IPS-NIHi7 (cell line): ENCODE results near the gene ZNHIT1.

Source experiments
- DNase-seq: peaks from one replicate; pipeline ENCODE4 v3.0.0; 2012; ENCODE audit warnings: mixed read lengths; ENCODE audit errors: extremely low spot score

ZNHIT1 gene

DNA sequence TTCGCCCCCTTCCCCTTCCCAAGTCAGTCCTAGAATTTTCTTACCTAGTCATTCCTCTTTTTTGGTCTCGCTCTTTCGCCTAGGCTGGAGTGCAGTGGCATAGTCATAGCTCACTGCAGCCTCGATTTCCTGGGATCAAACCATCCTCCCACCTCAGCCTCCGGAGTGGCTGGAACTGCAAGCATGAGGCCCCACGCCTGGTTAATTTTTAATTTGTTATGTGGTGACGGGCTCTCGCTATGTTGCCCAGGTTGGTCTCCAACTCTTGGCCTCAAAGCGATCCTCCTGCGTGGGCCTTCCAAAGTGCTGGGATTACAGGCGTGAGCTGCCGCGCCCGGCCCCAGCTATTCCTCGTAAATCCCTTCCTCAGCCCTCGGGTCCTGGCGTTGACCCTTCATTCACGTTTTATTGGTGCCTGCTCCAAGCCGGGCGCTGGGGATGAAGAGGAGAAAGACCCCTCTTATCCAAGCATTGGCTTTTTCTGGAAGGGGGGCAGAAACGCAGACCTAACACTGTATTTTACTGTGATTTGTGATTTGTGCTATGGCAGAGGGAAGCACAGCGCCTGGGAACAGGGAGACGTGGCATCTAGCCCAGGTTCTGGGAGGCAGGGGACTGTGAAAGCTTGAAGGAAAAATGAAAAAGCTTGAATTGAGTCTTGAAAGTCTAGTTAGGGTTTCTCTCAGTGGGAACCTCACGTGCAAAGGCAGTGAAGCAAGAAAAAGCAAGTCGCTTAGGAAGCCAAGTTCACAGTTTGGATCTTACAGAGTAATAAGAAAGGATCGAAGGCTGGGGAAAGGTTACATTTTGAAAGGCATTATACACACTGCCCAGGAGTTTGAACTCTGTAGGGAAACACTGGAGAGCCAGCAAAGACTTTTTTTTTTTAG lies 516 bp downstream of the ZNHIT1 start:
- DNase-seq: no peak

DNA sequence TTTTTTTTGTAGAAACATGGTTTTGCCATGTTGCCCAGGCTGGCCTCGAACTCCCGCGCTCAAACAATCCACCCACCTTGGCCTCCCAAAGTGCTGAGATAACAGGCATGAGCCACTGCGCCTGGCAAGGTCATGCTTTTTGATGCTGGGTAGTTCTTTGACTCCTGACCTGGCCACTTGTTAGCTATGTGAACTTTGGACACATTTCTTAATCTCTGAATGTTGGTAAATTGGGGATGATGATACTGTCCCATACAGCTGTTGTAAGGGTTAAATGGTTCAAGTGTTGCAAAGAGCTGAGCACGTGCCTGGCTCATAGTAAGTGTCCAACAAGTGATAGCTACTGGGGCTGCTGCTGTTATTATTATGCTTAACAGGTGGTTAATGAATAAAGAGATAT lies 2.3 kb downstream of the ZNHIT1 start:
- DNase-seq: no peak

DNA sequence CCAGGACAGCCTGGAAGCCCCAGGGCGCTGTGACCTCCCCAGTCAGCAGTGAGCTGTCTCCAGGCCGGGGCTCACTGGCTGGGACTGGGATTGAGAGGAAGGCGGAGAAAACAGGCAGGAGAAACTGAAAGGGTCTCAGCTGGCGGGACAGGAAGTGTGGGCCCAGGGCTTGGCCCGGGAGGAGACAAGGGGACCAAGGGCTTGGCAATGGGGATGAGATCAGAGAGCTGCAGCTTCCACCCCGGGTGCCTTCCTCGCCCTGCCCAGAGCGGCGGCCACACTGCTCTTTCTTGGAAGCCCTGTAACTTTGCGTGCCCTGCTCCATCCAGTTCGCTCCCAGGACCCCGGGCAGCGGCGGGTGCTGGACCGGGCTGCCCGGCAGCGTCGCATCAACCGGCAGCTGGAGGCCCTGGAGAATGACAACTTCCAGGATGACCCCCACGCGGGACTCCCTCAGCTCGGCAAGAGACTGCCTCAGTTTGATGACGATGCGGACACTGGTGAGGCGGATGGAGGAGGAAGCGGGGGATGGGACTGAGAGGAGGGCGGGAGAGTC lies 4.4 kb downstream of the ZNHIT1 start:
- no peak for DNase-seq

DNA sequence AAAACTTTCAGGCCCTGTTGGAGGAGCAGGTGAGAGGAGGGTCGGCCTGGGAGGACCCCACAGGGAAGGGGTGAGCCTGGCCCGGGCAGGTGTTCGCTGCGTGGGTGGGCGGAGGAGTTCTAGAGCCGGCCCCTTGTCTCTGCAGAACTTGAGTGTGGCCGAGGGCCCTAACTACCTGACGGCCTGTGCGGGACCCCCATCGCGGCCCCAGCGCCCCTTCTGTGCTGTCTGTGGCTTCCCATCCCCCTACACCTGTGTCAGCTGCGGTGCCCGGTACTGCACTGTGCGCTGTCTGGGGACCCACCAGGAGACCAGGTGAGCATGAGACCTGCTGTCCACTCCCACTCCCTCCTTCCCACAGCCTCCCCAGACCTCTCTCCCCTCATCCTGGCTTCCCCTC lies 5.6 kb downstream of the ZNHIT1 start:
- DNase-seq: no peak

DNA sequence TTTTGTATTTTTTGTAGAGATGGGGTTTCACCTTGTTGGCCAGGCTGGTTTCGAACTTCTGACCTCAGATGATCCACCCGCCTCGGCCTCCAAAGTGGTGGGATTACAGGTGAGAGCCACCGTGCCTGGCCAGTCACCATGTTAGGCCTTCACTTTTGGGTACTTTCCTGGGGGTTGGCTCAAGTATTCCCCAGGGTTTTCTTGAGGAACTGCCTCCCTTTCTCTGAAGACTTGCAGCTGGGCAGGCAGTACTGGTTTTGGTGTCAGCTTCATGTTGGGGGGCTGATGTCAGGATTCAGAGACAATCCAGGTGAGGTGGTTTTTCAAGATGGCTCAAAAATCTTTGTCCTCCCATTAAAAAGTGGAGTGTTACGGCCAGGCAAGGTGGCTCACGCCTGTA lies 7.7 kb downstream of the ZNHIT1 start:
- no peak for DNase-seq

DNA sequence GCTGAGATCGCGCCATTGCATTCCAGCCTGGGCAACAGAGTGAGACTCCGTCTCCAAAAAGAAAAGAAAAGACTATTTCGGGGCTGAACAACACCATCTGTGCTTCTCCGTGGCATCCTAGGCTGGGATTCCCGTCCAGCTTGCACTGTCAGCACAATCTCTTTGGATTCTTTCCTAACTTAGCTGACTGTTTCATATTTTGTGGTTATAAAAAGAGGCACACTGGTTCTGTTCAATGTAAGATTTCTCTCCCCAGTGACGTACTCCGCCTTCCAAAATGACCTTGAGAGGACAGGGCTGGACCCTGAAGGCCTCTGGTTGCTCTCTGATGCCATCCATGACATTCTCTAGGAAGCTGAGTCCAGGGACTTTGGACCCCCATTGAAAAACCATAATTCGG lies 8.8 kb downstream of the ZNHIT1 start:
- no peak for DNase-seq

DNA sequence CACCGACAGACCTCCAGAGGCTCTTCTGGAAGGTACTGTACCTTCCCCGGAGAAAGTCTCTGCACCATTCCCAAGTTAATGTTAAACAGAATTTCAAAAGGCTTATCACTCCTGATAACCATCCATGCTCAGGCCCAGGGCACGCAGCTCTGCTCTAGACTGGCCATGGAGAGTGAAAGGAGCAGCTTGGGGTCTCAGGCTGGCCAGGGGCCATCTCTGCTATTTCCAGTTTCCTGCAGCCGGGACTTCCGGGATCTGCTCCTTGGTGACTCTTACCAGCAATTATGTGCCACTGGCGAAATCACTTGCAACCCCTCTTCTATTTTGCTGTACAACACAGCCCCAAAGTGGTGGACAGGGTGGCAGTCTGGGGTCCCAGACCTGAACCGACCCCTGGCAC lies 13.7 kb downstream of the ZNHIT1 start:
- no peak for DNase-seq

DNA sequence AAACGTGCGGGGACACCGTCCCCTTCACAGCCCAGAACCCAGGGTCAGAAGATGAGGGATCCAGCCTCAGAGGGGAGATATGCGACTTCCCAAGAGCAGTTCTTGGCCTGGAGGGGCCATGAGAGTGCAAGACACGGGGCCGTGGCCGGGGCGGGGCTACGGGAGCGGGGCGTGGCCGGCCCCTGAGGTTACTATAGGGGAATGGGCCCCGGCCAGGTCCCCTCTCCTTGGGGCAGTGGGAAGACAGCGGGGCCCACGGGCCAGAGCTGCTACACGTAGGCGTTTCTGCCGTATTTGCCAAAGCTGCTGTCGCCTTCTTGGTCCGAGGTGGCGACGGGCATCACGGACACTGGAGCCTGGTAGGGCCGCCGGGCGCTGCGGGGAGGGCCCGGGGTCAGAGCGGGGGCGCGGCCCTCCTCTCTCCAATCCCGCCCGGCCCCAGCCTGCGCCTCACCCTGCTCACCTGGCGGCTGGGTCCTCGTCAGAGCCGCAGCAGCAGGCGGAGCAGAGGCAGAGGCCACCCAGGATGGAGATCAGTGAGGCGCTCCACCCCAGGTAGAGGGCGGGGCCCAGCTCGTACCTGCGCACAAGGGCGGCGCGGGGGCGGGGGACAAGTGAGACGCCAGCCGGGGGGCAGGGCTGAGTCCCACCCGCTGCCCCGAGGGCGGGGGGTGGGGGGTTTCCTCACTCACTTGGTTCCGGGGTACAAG lies 14.3 kb downstream of the ZNHIT1 start:
- DNase-seq: peak; percentile 81

DNA sequence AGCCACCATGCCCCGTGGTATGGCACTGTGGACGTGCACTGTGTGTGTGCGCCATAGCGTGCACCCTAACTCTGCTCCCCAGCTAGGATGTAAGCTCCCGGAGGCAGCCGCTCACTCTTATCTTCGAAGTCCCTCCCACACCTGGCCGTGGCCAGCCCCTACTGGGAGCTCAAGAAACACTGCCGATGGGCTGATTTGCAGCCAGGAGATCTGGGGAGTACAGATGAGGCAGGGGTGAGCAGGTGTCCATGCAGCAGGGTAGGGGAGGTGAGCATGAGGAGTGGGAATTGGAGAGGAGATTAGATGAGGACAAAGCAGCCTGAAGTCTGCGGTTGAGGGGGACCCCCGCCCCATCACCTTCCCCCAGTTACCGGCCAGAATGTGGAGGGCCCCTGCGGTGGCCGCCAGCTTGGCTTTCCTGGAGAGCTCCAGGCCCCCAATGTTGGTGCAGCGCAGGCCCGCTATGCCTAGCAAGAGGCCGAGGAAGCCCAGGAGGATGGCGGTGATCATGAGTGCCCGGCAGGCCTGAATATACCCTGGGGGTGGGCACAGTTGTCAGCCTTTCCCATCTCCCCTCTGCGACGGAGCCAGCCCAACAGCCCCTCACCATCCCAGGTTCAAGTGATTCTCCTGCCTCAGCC lies 16.1 kb downstream of the ZNHIT1 start:
- no peak for DNase-seq

DNA sequence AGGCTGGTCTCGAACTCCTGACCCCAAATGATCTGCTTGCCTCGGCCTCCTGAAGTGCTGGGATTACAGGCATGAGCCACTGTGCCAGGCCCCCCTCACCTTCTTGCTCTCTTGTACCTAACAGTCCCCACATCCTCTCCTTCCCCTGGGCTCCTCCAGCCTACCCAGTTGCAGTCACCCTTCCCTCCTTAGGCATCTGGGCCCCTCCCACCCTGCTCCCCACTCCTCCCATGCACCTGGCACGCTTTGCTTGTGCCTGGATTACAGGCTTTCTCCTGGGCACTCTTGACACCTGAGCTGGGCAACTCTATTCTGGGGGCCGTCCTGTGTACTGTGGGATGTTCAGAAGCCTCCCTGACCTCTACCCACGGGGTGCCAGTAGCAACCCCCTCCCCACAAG lies 16.7 kb downstream of the ZNHIT1 start:
- DNase-seq: no peak

DNA sequence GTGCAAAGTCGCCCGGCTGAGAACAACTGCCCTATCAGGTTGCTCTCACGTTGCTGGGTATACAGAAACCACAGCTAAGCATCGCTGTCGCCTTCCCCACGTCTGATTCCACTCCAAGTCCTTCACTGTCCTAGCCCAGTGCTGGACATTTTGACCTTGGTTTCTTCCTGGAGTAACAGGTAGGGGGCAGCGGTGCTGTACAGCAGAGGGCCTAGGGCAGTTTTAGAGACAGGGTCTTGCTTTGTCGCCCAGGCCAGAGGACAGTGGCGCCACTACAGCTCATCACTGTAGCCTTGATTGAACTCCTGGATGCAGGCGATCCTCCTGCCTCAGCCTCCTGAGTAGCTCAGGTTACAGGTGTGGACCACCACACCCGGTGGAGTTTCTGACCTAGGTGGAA lies 17.1 kb downstream of the ZNHIT1 start:
- DNase-seq: no peak

DNA sequence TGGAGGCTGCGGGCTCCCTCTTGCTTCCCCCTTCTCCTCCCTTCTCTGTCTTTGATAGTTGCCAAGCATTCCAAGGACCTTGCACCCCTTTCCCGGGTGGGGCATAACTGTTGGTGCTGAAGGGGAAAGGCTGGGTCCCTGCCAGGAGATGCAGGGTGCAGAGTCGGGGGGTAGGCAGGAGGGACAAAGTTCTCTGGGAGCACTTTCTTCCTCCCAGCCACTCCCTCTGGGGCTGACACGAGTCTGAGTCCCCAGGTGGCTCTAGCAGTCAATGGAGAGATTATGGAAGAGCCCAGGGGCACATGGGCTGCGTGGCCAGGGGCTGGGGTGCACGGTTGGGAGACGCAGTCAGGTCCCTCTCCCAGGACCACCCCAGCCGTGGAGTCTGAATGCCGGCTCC lies 17.6 kb downstream of the ZNHIT1 start:
- DNase-seq: no peak

DNA sequence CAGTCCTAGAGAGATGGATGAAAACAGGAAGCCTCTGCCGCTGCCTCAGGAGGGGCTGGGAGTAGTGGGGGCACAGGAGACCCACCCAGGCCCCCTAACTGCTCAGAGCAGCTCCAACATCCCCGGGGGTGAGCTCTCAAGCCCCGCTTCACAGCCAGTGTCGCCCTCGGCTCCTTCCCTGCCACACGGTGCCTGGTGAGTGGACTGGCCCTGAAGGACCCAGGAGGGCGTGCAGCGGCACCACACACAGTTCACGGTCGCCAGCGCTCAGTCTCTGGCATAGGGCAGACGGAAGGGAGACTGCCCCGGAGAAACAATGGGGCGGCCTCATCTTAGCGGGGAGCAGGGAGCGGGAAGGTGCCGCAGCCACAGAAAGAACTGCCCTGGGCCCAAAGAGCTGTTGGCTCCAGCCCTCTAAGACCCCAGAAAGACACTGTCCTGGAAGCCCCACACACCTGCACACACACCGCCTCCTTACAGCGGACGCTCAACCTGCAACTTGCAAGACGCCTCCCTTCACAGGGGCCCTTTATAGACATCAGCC lies 18.4 kb downstream of the ZNHIT1 start:
- no peak for DNase-seq

DNA sequence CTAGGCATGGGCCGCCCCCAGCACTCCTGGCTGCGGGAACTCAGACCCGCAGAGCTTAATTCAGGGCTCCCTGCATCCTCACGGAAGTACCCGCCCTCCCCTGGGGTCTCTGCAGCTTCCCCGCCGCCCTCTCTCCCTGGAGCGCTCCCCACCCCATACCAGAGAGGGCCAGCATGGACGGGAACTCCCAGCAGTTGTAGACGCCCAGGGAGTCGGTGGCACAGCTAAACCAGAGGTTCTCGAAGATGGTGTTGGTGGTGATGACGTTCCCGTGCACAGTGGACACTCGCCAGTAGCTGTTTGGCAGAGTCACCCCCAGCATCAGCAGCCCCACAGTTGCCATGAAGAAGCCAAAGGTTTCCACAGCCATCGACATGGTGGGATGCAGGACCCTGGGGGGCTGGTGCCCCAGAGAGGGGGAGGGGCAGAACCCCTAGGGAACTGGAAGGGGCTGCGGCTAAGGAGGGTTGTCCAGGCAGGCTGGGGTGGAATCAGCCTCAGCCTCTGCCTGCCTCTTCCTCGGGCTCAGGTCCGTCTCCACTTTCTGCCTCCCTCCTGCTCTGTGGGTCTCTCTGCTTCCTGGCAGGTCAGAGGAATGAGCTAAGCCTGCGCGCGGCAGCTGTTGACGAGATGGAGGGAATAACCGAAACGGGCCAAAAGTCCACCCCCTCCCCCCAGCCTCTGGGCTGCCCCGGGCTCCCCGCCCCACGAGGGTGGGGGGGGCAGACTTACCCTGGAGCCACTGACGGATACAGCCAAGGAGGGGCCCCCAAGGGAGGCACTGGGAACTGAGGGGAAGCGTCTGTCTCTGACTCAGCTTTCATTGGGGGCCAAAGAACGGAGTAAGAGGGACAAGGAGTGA lies 19.5 kb downstream of the ZNHIT1 start, which contains the start of gene CLDN15:
CLDN15 (minus strand) TSS at position 597 of the 862 bp plus-strand sequence; CDS start at position 376, 221 bp downstream.
- DNase-seq: no peak

DNA sequence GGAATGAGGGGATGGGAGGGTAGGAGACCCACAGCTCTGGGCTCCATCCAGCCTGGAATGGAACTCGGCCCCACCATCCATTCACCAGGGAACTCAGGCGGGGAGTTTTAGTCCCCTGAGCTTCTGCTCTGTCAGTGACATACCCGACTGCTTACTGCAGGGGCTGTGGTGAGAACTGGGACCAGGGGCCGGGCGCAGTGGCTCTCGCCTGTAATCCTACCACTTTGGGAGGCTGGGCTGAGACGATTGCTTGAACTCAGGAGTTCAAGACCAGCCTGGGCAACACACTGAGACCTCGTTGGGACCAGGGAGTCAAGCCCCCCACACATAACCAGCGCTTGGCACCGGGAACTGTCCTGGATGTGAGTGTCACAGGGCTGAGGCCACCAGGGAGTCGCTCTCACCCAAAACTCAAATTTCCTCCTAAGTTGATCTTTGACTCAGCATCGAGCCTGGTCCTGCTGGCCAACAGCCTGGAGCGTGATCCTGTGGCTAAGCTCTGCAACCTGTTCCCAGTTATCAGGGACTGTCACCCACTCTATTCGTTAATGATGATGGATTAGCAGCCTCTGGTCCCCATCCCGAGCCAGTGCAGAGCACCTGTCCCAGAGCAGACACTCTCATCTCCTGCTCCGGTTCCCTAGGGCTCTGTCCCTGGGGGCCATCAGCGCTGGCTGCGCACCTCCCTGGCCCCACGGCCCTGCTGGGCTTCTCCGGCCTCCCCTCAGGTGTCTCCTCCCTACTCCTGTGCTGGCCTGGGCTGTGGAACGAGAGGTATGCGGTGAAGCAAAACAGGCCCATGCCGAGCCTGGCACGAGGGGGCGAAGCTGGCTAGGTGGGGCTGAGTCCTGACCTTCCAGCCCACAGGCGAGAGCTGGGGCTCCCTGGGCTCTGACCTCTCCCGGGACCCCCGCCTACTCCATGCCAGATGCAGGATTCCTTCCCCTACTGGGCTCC lies 20.5 kb downstream of the ZNHIT1 start:
- DNase-seq: no peak

DNA sequence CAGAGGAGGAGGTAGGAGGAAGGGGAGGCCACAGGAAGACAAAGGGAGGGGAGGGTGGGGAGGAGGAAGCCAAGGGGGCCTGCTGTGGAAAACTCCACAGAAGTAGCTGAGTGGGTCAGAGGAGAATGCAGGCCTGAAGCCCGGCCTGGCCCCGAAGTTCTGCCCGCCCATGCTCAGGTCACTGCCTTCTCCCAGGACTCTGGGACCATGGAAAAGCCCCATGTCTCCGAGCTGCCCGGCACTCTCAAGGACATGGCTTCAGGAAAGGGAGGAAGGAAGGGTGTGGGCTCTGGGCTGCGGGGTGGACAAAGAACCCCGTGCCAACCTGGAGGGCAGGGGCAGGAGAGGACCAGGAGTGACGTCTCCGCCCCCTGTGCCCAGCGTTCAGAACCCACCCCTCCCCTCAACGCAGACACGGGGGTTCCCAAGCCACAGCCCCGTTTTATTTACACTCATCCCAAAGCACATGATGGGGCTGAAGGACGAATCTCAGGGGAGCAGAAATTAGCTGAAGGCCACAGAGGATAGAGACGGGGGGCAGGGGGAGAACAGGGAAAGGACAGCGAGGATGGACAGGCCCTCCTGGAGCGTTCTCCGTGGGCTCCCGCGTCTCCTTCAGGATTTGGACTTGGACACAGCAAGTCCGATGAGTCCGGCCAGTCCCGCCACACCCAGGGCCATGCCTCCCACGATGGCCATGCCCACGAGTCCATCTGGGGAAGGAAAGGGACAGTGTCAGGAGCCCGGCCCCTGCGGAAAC lies 21.4 kb downstream of the ZNHIT1 start:
- DNase-seq: no peak

DNA sequence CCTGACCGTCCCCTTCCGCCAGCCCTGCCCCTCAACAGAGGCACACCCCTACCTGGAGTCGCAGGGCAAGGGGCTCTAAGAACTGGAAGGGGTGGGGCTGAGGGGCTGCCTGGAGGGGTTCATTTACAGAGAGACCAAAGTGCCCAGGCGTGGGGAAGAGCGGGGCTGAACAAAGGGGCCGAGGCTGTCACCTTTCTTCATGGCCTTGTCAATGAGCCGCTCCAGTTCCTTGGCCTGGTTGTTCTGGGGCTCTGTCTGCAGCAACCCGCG lies 21.9 kb downstream of the ZNHIT1 start:
- DNase-seq: no peak

DNA sequence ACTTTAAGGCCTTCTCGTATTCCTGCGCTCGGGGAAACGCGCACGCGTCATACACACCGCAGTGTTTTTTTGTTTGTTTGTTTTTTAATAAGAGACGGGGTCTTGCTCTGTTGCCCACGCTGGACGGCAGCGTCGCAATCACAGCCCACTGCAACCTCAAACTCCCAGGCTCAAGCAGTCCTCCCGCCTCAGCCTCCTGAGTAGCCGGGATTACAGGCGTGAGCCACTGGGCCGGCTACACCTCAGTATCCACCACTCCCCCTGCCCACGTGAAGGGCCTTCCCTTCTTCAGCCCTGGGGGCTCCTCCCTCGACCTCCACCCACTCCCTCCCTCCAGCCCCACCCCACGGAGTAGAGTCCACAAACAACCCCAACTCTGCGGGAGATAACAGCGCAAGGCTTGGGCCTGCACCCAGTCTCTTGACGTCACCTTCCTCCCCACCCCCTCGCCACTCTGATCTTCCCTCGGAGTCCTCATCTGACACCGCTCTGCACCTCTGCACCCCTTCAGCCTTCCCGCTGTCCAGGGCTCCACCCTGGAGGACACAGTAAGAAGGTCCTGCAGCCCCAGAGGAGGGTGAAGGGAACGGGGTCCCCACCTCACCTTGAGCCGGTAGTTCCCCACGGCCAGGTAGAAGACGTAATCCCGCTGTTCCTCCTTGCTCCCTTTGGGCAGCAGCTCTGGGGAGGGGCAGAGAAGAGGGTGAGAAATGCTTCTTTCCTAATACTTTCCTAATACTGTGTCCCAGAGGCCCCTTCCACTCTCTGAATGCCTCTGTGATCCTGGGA lies 22.5 kb downstream of the ZNHIT1 start:
- no peak for DNase-seq

DNA sequence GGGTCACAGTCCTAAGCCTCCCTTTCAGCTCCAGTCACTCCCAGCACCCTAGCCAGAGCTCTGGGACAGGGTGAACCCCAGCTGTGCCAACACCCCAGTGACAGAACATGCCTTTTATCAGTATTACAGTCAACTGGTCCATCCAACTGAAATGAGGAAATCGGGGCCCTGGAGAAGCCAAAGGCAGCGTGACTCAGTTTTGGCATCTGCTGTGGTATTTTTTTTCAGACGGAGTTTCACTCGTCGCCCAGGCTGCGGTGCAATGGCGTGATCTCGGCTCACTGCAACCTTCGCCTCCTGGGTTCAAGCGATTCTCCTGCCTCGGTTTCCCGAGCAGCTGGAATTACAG lies 23.0 kb downstream of the ZNHIT1 start:
- DNase-seq: no peak
